SK-N-SH (cell line): ENCODE results near the gene NECTIN1.

ENCODE experiments used
- POLR2AphosphoS5 ChIP-seq: IDR thresholded peaks from 2 replicates; pipeline ENCODE4 v1.6.1; 2012; ENCODE audit warnings: low read depth, low read length
- SMC3 ChIP-seq: IDR thresholded peaks from 2 replicates; pipeline ENCODE4 v1.6.1; 2012; ENCODE audit warnings: low read depth, low read length, improper control_type of control experiment
- TCF12 ChIP-seq: IDR thresholded peaks from 2 replicates; pipeline ENCODE4 v1.4.0; 2012
- TF ChIP-seq, protein P1 (sequence below): IDR thresholded peaks from 2 replicates; pipeline ENCODE4 v1.4.0; 2012; ENCODE audit warnings: low read depth
- TF ChIP-seq, protein P2 (sequence below): IDR thresholded peaks from 2 replicates; pipeline ENCODE4 v1.6.1; 2012; ENCODE audit warnings: mild to moderate bottlenecking, low read depth, low read length, moderate library complexity

DNA sequence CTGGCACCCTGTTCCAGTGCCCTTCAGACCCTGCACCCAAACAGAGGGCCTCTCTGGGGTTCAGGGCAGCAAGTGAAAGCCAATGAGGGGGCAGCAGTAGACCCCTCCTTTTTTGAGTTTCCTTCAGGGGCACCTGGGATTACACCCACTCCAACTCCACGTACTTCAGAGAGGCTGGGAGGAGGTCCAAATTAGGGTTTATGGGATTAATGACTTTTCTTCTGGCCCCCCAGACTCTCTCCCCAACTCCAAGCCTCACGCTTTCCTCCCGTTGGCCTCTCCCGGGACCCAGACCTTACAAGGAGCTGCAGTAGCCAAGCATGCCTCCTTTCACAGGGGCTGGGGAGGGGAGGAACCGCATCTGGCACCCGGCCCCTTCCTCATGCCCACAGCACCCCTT lies 101.7 kb downstream of the NECTIN1 start:
- TF ChIP-seq, protein P1, sequence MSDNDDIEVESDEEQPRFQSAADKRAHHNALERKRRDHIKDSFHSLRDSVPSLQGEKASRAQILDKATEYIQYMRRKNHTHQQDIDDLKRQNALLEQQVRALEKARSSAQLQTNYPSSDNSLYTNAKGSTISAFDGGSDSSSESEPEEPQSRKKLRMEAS, result no peak
- TF ChIP-seq TCF12 (no peak), POLR2AphosphoS5 (no peak), SMC3 (no peak)
- TF ChIP-seq, protein P2, sequence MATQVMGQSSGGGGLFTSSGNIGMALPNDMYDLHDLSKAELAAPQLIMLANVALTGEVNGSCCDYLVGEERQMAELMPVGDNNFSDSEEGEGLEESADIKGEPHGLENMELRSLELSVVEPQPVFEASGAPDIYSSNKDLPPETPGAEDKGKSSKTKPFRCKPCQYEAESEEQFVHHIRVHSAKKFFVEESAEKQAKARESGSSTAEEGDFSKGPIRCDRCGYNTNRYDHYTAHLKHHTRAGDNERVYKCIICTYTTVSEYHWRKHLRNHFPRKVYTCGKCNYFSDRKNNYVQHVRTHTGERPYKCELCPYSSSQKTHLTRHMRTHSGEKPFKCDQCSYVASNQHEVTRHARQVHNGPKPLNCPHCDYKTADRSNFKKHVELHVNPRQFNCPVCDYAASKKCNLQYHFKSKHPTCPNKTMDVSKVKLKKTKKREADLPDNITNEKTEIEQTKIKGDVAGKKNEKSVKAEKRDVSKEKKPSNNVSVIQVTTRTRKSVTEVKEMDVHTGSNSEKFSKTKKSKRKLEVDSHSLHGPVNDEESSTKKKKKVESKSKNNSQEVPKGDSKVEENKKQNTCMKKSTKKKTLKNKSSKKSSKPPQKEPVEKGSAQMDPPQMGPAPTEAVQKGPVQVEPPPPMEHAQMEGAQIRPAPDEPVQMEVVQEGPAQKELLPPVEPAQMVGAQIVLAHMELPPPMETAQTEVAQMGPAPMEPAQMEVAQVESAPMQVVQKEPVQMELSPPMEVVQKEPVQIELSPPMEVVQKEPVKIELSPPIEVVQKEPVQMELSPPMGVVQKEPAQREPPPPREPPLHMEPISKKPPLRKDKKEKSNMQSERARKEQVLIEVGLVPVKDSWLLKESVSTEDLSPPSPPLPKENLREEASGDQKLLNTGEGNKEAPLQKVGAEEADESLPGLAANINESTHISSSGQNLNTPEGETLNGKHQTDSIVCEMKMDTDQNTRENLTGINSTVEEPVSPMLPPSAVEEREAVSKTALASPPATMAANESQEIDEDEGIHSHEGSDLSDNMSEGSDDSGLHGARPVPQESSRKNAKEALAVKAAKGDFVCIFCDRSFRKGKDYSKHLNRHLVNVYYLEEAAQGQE, result no peak
